DND-41 (cell line): ENCODE measurements around the gene FAM120A.

Experiments used
- EZH2 ChIP-seq: IDR thresholded peaks from 3 replicates; pipeline ENCODE4 v1.6.1; 2012; ENCODE audit warnings: borderline replicate concordance, low read depth, mild to moderate bottlenecking, moderate library complexity, low read length, inconsistent platforms; ENCODE audit not compliant: severe bottlenecking
- TF ChIP-seq, protein P1 (sequence below): IDR thresholded peaks from 2 replicates; pipeline ENCODE4 v1.5.1; 2012; ENCODE audit warnings: borderline replicate concordance, low read length, moderate library complexity, mild to moderate bottlenecking; ENCODE audit not compliant: poor library complexity, severe bottlenecking; ENCODE audit errors: extremely low read depth

DNA sequence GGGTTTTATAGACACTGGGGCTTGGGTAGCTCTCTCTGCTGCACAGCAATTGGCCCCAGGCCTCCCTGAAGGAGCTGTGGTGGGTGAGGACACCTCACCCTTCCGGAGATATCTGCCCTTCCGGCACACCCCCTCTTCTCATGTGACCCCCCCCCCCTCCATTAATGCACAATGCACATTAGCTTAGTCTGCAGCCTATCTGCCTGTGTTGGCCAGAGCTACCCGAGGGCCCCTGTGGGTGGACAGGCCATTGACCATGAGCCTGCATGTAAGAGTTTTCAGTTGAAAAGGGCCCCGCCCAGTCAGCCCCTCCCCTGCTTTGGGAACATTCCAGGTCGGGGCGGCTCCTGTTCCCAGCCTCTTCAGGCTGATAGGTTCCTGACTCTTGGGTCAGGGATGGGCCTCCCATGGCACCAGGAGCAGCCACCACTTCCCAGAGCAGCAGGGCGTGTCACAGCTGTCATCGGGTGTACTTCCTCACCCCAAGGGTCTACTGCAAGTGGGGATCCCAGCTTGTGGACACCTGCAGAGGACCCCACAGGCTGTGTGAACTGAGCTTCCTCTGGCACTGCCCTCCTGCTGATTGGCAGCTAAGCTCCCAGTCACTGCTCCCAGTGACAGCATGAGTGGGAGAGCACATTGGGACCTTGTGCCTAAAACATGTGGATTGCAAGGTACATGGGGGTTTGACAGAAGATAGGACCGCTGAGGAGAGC lies 142.7 kb downstream of the FAM120A start:
- TF ChIP-seq, protein P1, sequence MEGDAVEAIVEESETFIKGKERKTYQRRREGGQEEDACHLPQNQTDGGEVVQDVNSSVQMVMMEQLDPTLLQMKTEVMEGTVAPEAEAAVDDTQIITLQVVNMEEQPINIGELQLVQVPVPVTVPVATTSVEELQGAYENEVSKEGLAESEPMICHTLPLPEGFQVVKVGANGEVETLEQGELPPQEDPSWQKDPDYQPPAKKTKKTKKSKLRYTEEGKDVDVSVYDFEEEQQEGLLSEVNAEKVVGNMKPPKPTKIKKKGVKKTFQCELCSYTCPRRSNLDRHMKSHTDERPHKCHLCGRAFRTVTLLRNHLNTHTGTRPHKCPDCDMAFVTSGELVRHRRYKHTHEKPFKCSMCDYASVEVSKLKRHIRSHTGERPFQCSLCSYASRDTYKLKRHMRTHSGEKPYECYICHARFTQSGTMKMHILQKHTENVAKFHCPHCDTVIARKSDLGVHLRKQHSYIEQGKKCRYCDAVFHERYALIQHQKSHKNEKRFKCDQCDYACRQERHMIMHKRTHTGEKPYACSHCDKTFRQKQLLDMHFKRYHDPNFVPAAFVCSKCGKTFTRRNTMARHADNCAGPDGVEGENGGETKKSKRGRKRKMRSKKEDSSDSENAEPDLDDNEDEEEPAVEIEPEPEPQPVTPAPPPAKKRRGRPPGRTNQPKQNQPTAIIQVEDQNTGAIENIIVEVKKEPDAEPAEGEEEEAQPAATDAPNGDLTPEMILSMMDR: no peak
- no peak for TF ChIP-seq EZH2
